ENCODE measurements around the gene SH3GLB2. TPM values are rescaled to one million over a fixed set of nuclear protein-coding genes. Genes with fewer than 3 reads are reported as not detected.
"Not testable (repeated sequence)": the region's sequence is repeated elsewhere in the genome, so short reads cannot be mapped to it uniquely, and the experiment has no call there.

SH3GLB2 gene
- total and polyA plus RNA-seq, 4 donors: 5.0 to 26.9 (median 18.3) TPM

DNA sequence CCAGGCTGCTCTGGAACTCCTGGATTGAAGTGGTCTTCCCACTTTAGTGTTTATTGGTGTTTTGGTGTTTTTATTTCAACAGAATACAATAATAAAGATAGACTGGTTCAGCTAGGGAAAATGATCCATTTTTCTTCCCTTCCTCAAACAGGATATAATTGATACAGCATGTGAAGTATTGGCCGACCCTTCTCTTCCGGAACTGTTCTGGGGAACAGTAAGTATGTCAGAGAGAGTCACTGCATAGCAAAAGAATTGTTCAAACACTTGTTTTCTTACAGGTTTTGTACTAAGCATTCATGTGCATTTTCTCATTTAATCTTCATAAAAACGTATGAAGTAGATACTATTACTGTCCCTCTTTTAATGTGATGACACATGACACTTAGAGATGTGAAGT lies 49.0 kb downstream of the SH3GLB2 start (continued):
- TF ChIP-seq, protein P1, sequence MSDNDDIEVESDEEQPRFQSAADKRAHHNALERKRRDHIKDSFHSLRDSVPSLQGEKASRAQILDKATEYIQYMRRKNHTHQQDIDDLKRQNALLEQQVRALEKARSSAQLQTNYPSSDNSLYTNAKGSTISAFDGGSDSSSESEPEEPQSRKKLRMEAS (IDR thresholded peaks at IDR 0.05): no peak
- no peak for TF ChIP-seq FOXA1 (IDR thresholded peaks at IDR 0.05)

- WGBS: 92% methylated on average over 4 of the region's 4 CpGs
- Histone ChIP-seq H3K27me3 (ENCODE audit: control insufficient read depth in 4 of 4, insufficient read depth in 4 of 4, low read length in 3 of 4) (no peaks in the 10 kb centered on the region), H3K4me1 (ENCODE audit: control insufficient read depth in 4 of 4, insufficient read depth in 4 of 4, low read length in 3 of 4) (peaks cover 0 to 2% (median 1%) of the 10 kb centered on the region in 4 donors), H3K9ac (ENCODE audit: low read depth in 1 of 2, low read length in 2 of 2) (no peak overlapping the region), H3K27ac (ENCODE audit: low read depth in 1 of 2, low read length in 2 of 2) (no peak overlapping the region), H3K4me3 (ENCODE audit: low read depth in 1 of 3, low read length in 3 of 3) (no peak overlapping the region), H3K9me3 (ENCODE audit: control insufficient read depth in 4 of 4, low read length in 3 of 4) (no peaks in the 10 kb centered on the region), H3K36me3 (ENCODE audit: control insufficient read depth in 4 of 4, insufficient read depth in 3 of 4, low read depth in 1 of 4, low read length in 3 of 4) (peaks cover 17 to 59% (median 39%) of the 10 kb centered on the region in 4 donors)
- no peak for TF ChIP-seq SP1 (IDR thresholded peaks at IDR 0.05)
- TF ChIP-seq NR2F2 (IDR thresholded peaks at IDR 0.05): no peak
- TF ChIP-seq RXRA (IDR thresholded peaks at IDR 0.05): no peak
- no peak for TF ChIP-seq HNF4G (IDR thresholded peaks at IDR 0.05)
- TF ChIP-seq YY1 (IDR thresholded peaks at IDR 0.05): no peak
- no peak for TF ChIP-seq FOXA2 (IDR thresholded peaks at IDR 0.05)
- DNase-seq (ENCODE audit: low spot score): no peak
These were observed 55.2 kb downstream of the SH3GLB2 start for GRCh38 chr9:128972956-128973355.

DNA sequence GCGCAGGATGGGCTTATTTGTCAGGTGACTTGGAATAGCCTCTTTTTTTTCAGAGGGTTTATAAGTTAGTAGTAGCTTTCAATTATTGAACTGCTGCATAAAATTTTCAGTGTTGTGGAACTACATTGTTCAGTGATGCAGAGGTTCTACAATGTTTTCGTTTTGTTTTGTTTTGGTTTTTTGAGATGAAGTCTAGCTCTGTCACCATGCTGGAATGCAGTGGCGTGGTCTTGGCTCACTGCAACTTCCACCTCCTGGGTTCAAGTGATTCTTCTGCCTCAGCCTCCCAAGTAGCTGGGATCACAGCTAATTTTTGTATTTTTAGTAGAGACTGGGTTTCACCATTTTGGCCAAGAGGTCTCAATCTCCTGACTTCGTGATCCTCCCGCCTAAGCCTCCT lies 58.6 kb downstream of the SH3GLB2 start:
- no peak for TF ChIP-seq TAF1 (conservative IDR thresholded peaks at IDR 0.05)
- TF ChIP-seq, protein P2, sequence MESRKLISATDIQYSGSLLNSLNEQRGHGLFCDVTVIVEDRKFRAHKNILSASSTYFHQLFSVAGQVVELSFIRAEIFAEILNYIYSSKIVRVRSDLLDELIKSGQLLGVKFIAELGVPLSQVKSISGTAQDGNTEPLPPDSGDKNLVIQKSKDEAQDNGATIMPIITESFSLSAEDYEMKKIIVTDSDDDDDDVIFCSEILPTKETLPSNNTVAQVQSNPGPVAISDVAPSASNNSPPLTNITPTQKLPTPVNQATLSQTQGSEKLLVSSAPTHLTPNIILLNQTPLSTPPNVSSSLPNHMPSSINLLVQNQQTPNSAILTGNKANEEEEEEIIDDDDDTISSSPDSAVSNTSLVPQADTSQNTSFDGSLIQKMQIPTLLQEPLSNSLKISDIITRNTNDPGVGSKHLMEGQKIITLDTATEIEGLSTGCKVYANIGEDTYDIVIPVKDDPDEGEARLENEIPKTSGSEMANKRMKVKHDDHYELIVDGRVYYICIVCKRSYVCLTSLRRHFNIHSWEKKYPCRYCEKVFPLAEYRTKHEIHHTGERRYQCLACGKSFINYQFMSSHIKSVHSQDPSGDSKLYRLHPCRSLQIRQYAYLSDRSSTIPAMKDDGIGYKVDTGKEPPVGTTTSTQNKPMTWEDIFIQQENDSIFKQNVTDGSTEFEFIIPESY (IDR thresholded peaks at IDR 0.05): no peak
- no peak for TF ChIP-seq SP1 (IDR thresholded peaks at IDR 0.05)
- no peak for TF ChIP-seq NR2F2 (IDR thresholded peaks at IDR 0.05)
- TF ChIP-seq REST (IDR thresholded peaks at IDR 0.05): no peak
- TF ChIP-seq GABPA (IDR thresholded peaks at IDR 0.05 in 1 of 2, conservative IDR thresholded peaks at IDR 0.05 in 1 of 2): no peak
- TF ChIP-seq FOXA2 (IDR thresholded peaks at IDR 0.05): no peak
- TF ChIP-seq, protein P1 (IDR thresholded peaks at IDR 0.05): no peak
- TF ChIP-seq, protein P3, sequence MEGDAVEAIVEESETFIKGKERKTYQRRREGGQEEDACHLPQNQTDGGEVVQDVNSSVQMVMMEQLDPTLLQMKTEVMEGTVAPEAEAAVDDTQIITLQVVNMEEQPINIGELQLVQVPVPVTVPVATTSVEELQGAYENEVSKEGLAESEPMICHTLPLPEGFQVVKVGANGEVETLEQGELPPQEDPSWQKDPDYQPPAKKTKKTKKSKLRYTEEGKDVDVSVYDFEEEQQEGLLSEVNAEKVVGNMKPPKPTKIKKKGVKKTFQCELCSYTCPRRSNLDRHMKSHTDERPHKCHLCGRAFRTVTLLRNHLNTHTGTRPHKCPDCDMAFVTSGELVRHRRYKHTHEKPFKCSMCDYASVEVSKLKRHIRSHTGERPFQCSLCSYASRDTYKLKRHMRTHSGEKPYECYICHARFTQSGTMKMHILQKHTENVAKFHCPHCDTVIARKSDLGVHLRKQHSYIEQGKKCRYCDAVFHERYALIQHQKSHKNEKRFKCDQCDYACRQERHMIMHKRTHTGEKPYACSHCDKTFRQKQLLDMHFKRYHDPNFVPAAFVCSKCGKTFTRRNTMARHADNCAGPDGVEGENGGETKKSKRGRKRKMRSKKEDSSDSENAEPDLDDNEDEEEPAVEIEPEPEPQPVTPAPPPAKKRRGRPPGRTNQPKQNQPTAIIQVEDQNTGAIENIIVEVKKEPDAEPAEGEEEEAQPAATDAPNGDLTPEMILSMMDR (IDR thresholded peaks at IDR 0.05; ENCODE audit: low read depth, low read length, missing input control): no peak
- TF ChIP-seq YY1 (IDR thresholded peaks at IDR 0.05): no peak

DNA sequence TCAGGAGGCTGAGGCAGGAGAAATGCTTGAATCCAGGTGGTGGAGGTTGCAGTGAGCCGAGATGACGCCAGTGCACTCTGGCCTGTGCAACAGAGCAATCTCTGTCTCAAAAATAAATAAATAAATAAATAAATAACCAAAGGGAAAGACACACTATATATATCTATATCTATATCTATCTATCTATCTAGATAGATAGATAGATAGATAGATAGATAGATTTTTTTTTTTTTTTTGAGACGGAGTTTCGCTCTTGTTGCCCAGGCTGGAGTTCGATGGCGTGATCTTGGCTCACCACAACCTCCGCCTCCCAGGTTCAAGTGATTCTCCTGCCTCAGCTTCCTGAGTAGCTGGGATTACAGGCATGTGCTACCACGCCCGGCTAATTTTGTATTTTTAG lies 66.7 kb downstream of the SH3GLB2 start:
- H3K9ac ChIP-seq (ENCODE audit: low read depth in 1 of 2, low read length in 2 of 2); H3K4me1 ChIP-seq (ENCODE audit: control insufficient read depth in 4 of 4, insufficient read depth in 4 of 4, low read length in 3 of 4); H3K9me3 ChIP-seq (ENCODE audit: control insufficient read depth in 4 of 4, low read length in 3 of 4); H3K4me3 ChIP-seq (ENCODE audit: low read depth in 1 of 3, low read length in 3 of 3); H3K27ac ChIP-seq (ENCODE audit: low read depth in 1 of 2, low read length in 2 of 2); DNase-seq (ENCODE audit: low spot score); H3K27me3 ChIP-seq (ENCODE audit: control insufficient read depth in 4 of 4, insufficient read depth in 4 of 4, low read length in 3 of 4): not testable (repeated sequence)
- H3K36me3 ChIP-seq (ENCODE audit: control insufficient read depth in 4 of 4, insufficient read depth in 3 of 4, low read depth in 1 of 4, low read length in 3 of 4): peaks cover 5 to 29% (median 21%) of the 10 kb centered on the region in 4 donors
- WGBS: 98% methylated on average over 9 of the region's 9 CpGs

More for the DNA sequence above, 58.6 kb downstream of the SH3GLB2 start:
- H3K4me1 ChIP-seq (ENCODE audit: control insufficient read depth in 4 of 4, insufficient read depth in 4 of 4, low read length in 3 of 4): no peaks in the 10 kb centered on the region
- H3K36me3 ChIP-seq (ENCODE audit: control insufficient read depth in 4 of 4, insufficient read depth in 3 of 4, low read depth in 1 of 4, low read length in 3 of 4): peaks cover 16 to 49% (median 35%) of the 10 kb centered on the region in 4 donors
- 96% methylated on average over 5 of the region's 5 CpGs for WGBS
- no peak overlapping the region for H3K4me3 ChIP-seq (ENCODE audit: low read depth in 1 of 3, low read length in 3 of 3)
- H3K9ac ChIP-seq (ENCODE audit: low read depth in 1 of 2, low read length in 2 of 2): no peak overlapping the region
- no peaks in the 10 kb centered on the region for H3K9me3 ChIP-seq (ENCODE audit: control insufficient read depth in 4 of 4, low read length in 3 of 4)
- DNase-seq (ENCODE audit: low spot score): no peak
- H3K27me3 ChIP-seq (ENCODE audit: control insufficient read depth in 4 of 4, insufficient read depth in 4 of 4, low read length in 3 of 4): no peaks in the 10 kb centered on the region
- no peak overlapping the region for H3K27ac ChIP-seq (ENCODE audit: low read depth in 1 of 2, low read length in 2 of 2)

Measured in liver (tissue), 9 donors.